ENCODE data around the gene PLCB3. TPM values are rescaled to one million over a fixed set of nuclear protein-coding genes. Genes with fewer than 3 reads are reported as not detected.

The PLCB3 gene
- total RNA-seq, 4 donors from 2014 or later = 196 to 453 (median 359) TPM

GRCh38 chr11:64239662-64240434, 11.5 kb upstream of the PLCB3 start:
- H3K36me3 ChIP-seq = peaks cover 0 to 26% (median 0%) of the 10 kb centered on the region in 3 donors
- peak overlapping the region; percentile 98 to 100 (median 98) for H3K27ac ChIP-seq
- no peak for TF ChIP-seq CTCF (IDR thresholded peaks at IDR 0.05)
- no peak for TF ChIP-seq POLR2A (IDR thresholded peaks at IDR 0.05)
- no peaks in the 10 kb centered on the region for H3K27me3 ChIP-seq
- peak overlapping the region; percentile 76 to 95 (median 94) for H3K4me3 ChIP-seq
- DNase-seq = peak in 1 of 3 donors; percentile 72
- H3K9me3 ChIP-seq = no peaks in the 10 kb centered on the region
- H3K4me1 ChIP-seq = peaks cover 0 to 61% (median 30%) of the 10 kb centered on the region in 4 donors

- TF ChIP-seq POLR2A (IDR thresholded peaks at IDR 0.05) = peak; percentile 92 to 95
- TF ChIP-seq CTCF (IDR thresholded peaks at IDR 0.05) = no peak
- Histone ChIP-seq H3K9me3 (no peaks in the 10 kb centered on the region), H3K36me3 (peaks cover 0 to 26% (median 0%) of the 10 kb centered on the region in 3 donors), H3K27ac (peak within 1 kb of the TSS; percentile 98 to 100 (median 98)), H3K4me1 (peaks cover 0 to 61% (median 27%) of the 10 kb centered on the region in 4 donors), H3K4me3 (peak within 1 kb of the TSS; percentile 76 to 95 (median 94)), H3K27me3 (no peaks in the 10 kb centered on the region)
- peak; percentile 99 for DNase-seq
Measured at GRCh38 chr11:64240435-64241240, 10.7 kb upstream of the PLCB3 start, which contains the start of gene FKBP2. FKBP2 (plus strand) TSS chr11:64241095; CDS start chr11:64242388, 1,293 bp downstream.

GRCh38 chr11:64241241-64241490, 10.2 kb upstream of the PLCB3 start:
- peaks cover 0 to 58% (median 25%) of the 10 kb centered on the region in 4 donors for H3K4me1 ChIP-seq
- TF ChIP-seq POLR2A (IDR thresholded peaks at IDR 0.05) = no peak
- TF ChIP-seq CTCF (IDR thresholded peaks at IDR 0.05) = no peak
- H3K27me3 ChIP-seq = no peaks in the 10 kb centered on the region
- peak overlapping the region; percentile 98 to 100 (median 98) for H3K27ac ChIP-seq
- DNase-seq = peak; percentile 99 to 100 (median 100)
- H3K36me3 ChIP-seq = peaks cover 0 to 26% (median 0%) of the 10 kb centered on the region in 3 donors
- no peaks in the 10 kb centered on the region for H3K9me3 ChIP-seq
- H3K4me3 ChIP-seq = peak overlapping the region; percentile 76 to 95 (median 94)

GRCh38 chr11:64241491-64242374, 9.6 kb upstream of the PLCB3 start:
- DNase-seq = peak; percentile 35 to 77 (median 74)
- TF ChIP-seq POLR2A (IDR thresholded peaks at IDR 0.05) (peak; percentile 85 to 87), CTCF (IDR thresholded peaks at IDR 0.05) (peak in 1 of 6 experiments; percentile 11)
- peak overlapping the region; percentile 98 to 100 (median 98) for H3K27ac ChIP-seq
- no peaks in the 10 kb centered on the region for H3K27me3 ChIP-seq
- no peaks in the 10 kb centered on the region for H3K9me3 ChIP-seq
- peaks cover 0 to 26% (median 0%) of the 10 kb centered on the region in 3 donors for H3K36me3 ChIP-seq
- peak overlapping the region; percentile 76 to 95 (median 94) for H3K4me3 ChIP-seq
- peaks cover 0 to 55% (median 25%) of the 10 kb centered on the region in 4 donors for H3K4me1 ChIP-seq

Data from Peyer's patch (tissue), 4 donors.